ENCODE data around the gene NIN. TPM values are rescaled to one million over a fixed set of nuclear protein-coding genes. Genes with fewer than 3 reads are reported as not detected.

NIN gene
- total and polyA plus RNA-seq, 2 of the 4 experiments (the other 2 are of a cell fraction), result 15.2 to 98.4 TPM

GRCh38 chr14:50871228-50871627, 40.3 kb upstream of the NIN start:
- H3K4ac ChIP-seq (ENCODE audit: low read depth, low read length), result no peak overlapping the region
- ATAC-seq (ENCODE audit: low read depth) (no peak), DNase-seq (no peak)
- no peaks in the 10 kb centered on the region for H3K9me3 ChIP-seq (ENCODE audit: control insufficient read depth, insufficient read depth, low read length)
- POLR2A ChIA-PET (ENCODE audit: unreplicated experiment), result no interaction called here
- in situ Hi-C loops (cut with MboI; ENCODE audit: low sequenced_read_pairs), result no loop called here
- no peak overlapping the region for H3K4me2 ChIP-seq (ENCODE audit: low read depth, low read length)
- H2AFZ ChIP-seq (replicated peaks; ENCODE audit: low read length, poor library complexity), result no peak overlapping the region
- no peak overlapping the region for H3K14ac ChIP-seq (replicated peaks; ENCODE audit: low read depth, low read length)
- TF ChIP-seq SMC3 (IDR thresholded peaks at IDR 0.05; ENCODE audit: low read depth, low read length) (no peak), USF2 (IDR thresholded peaks at IDR 0.05; ENCODE audit: low read depth, low read length) (no peak), MAFK (IDR thresholded peaks at IDR 0.05; ENCODE audit: low read depth, low read length) (no peak), BHLHE40 (IDR thresholded peaks at IDR 0.05; ENCODE audit: low read depth, low read length) (no peak), MAZ (IDR thresholded peaks at IDR 0.05; ENCODE audit: borderline replicate concordance, low read depth, low read length) (no peak), POLR2A (IDR thresholded peaks at IDR 0.05; ENCODE audit: low read depth, low read length) (no peak), NFE2L2 (IDR thresholded peaks at IDR 0.05; ENCODE audit: low read depth, low read length) (no peak)
- no peak overlapping the region for H4K91ac ChIP-seq (ENCODE audit: insufficient read depth, low read depth, low read length)
- H2AK5ac ChIP-seq (ENCODE audit: low read depth, low read length), result no peak overlapping the region
- H3K79me1 ChIP-seq (ENCODE audit: low read depth in 1 of 2, low read length in 2 of 2), result no peaks in the 10 kb centered on the region
- no peak overlapping the region for H3K9ac ChIP-seq (ENCODE audit: low read depth, low read length)
- no peak overlapping the region for H2BK5ac ChIP-seq (ENCODE audit: low read depth, low read length, poor library complexity, severe bottlenecking)
- BruUV-seq (replicated peaks), result no TSS peak
- H2AK9ac ChIP-seq (replicated peaks; ENCODE audit: low read depth, low read length, poor library complexity), result peak overlapping the region; percentile 33
- no peak overlapping the region for H3K27ac ChIP-seq (ENCODE audit: insufficient read depth, low read length)
- dilution Hi-C loops (cut with HindIII; ENCODE audit: low sequenced_read_pairs, unreplicated experiment), result no loop called here
- H3K18ac ChIP-seq (ENCODE audit: low read depth, low read length), result no peak overlapping the region
- no peak overlapping the region for H2BK20ac ChIP-seq (ENCODE audit: low read depth, low read length)
- no peak overlapping the region for H2BK120ac ChIP-seq (ENCODE audit: low read depth, low read length)
- WGBS, 2 experiments (ENCODE audit: extremely low coverage in 2 of 2, insufficient read length in 1 of 2), result no CpG with 5 or more reads among the region's 5 CpGs
- H3K4me1 ChIP-seq (ENCODE audit: control insufficient read depth, insufficient read depth, low read length), result peaks cover 2% of the 10 kb centered on the region
- H3K36me3 ChIP-seq (ENCODE audit: control insufficient read depth, insufficient read depth, low read length), result no peaks in the 10 kb centered on the region
- no peaks in the 10 kb centered on the region for H4K20me1 ChIP-seq (ENCODE audit: insufficient read depth, low read length)
- peaks cover 12% of the 10 kb centered on the region for H3K27me3 ChIP-seq (ENCODE audit: control insufficient read depth, insufficient read depth, low read length)
- CTCF ChIA-PET, result no interaction called here
- no peak overlapping the region for H3K4me3 ChIP-seq (ENCODE audit: insufficient read depth, low read depth, low read length)
- no peak overlapping the region for H4K8ac ChIP-seq (ENCODE audit: low read depth in 2 of 2, low read length in 2 of 2)
- intact Hi-C loops (cut with micrococcal nuclease), result no loop called here
- H3K9me1 ChIP-seq (ENCODE audit: insufficient read depth, low read length), result peaks cover 2% of the 10 kb centered on the region; the same call in 1 of the 2 replicates
- H3K23ac ChIP-seq (ENCODE audit: low read depth, low read length), result peak overlapping the region; percentile 32; the same call in 1 of the 2 replicates
- H2BK15ac ChIP-seq (ENCODE audit: low read depth, low read length), result no peak overlapping the region
- H4K5ac ChIP-seq (ENCODE audit: low read depth, low read length), result no peak overlapping the region
- H3K56ac ChIP-seq (ENCODE audit: extremely low read depth, insufficient read depth, low read length), result no peak overlapping the region
